ENCODE data around the gene TFDP1.

The TFDP1 gene

GRCh38 chr13:113639616-113640262 lies 55.2 kb downstream of the TFDP1 start:
- H3K9me3 ChIP-seq (ENCODE audit: control insufficient read depth, insufficient read depth, low read length) = peaks cover 18% of the 10 kb centered on the region
- no peak overlapping the region for H3K9ac ChIP-seq (ENCODE audit: low read depth, low read length)
- no peaks in the 10 kb centered on the region for H3K4me1 ChIP-seq (ENCODE audit: insufficient read depth, low read length)
- H3K36me3 ChIP-seq (ENCODE audit: insufficient read depth, low read length) = peaks cover 29% of the 10 kb centered on the region

- no peaks in the 10 kb centered on the region for H3K4me1 ChIP-seq (ENCODE audit: insufficient read depth, low read length)
- peaks cover 29% of the 10 kb centered on the region for H3K36me3 ChIP-seq (ENCODE audit: insufficient read depth, low read length)
- H3K9ac ChIP-seq (ENCODE audit: low read depth, low read length) = no peak overlapping the region
- peaks cover 21% of the 10 kb centered on the region for H3K9me3 ChIP-seq (ENCODE audit: control insufficient read depth, insufficient read depth, low read length)
Measured at GRCh38 chr13:113641426-113641825, 56.9 kb downstream of the TFDP1 start.

- Histone ChIP-seq H3K9ac (ENCODE audit: low read depth, low read length) (no peak overlapping the region), H3K36me3 (ENCODE audit: insufficient read depth, low read length) (peaks cover 21% of the 10 kb centered on the region), H3K9me3 (ENCODE audit: control insufficient read depth, insufficient read depth, low read length) (peaks cover 20% of the 10 kb centered on the region), H3K4me1 (ENCODE audit: insufficient read depth, low read length) (no peaks in the 10 kb centered on the region)
Measured at GRCh38 chr13:113642563-113642962, 58.0 kb downstream of the TFDP1 start.

GRCh38 chr13:113643593-113643992 lies 59.0 kb downstream of the TFDP1 start:
- no peaks in the 10 kb centered on the region for H3K4me1 ChIP-seq (ENCODE audit: insufficient read depth, low read length)
- no peak overlapping the region for H3K9ac ChIP-seq (ENCODE audit: low read depth, low read length)
- peaks cover 14% of the 10 kb centered on the region for H3K36me3 ChIP-seq (ENCODE audit: insufficient read depth, low read length)
- H3K9me3 ChIP-seq (ENCODE audit: control insufficient read depth, insufficient read depth, low read length) = peaks cover 17% of the 10 kb centered on the region

- Histone ChIP-seq H3K36me3 (ENCODE audit: insufficient read depth, low read length) (peaks cover 14% of the 10 kb centered on the region), H3K4me1 (ENCODE audit: insufficient read depth, low read length) (no peaks in the 10 kb centered on the region), H3K9me3 (ENCODE audit: control insufficient read depth, insufficient read depth, low read length) (peaks cover 10% of the 10 kb centered on the region), H3K9ac (ENCODE audit: low read depth, low read length) (no peak overlapping the region)
Measured at GRCh38 chr13:113644800-113645199, 60.2 kb downstream of the TFDP1 start.

- Histone ChIP-seq H3K9ac (ENCODE audit: low read depth, low read length) (no peak overlapping the region), H3K36me3 (ENCODE audit: insufficient read depth, low read length) (peaks cover 11% of the 10 kb centered on the region), H3K9me3 (ENCODE audit: control insufficient read depth, insufficient read depth, low read length) (peaks cover 8% of the 10 kb centered on the region), H3K4me1 (ENCODE audit: insufficient read depth, low read length) (no peaks in the 10 kb centered on the region)
Measured at GRCh38 chr13:113645329-113645728, 60.8 kb downstream of the TFDP1 start.

- no peaks in the 10 kb centered on the region for H3K4me1 ChIP-seq (ENCODE audit: insufficient read depth, low read length)
- H3K9ac ChIP-seq (ENCODE audit: low read depth, low read length) = no peak overlapping the region
- H3K36me3 ChIP-seq (ENCODE audit: insufficient read depth, low read length) = peaks cover 6% of the 10 kb centered on the region; the same call in 1 of the 2 replicates
- peaks cover 8% of the 10 kb centered on the region; the same call in 1 of the 2 replicates for H3K9me3 ChIP-seq (ENCODE audit: control insufficient read depth, insufficient read depth, low read length)
Measured at GRCh38 chr13:113646376-113646775, 61.8 kb downstream of the TFDP1 start.

- Histone ChIP-seq H3K9ac (ENCODE audit: low read depth, low read length) (no peak overlapping the region), H3K36me3 (ENCODE audit: insufficient read depth, low read length) (peaks cover 3% of the 10 kb centered on the region; the same call in 1 of the 2 replicates), H3K4me1 (ENCODE audit: insufficient read depth, low read length) (no peaks in the 10 kb centered on the region), H3K9me3 (ENCODE audit: control insufficient read depth, insufficient read depth, low read length) (peaks cover 5% of the 10 kb centered on the region; the same call in 1 of the 2 replicates)
Measured at GRCh38 chr13:113646921-113647340, 62.4 kb downstream of the TFDP1 start.

GRCh38 chr13:113647351-113648215 lies 63.0 kb downstream of the TFDP1 start:
- Histone ChIP-seq H3K9me3 (ENCODE audit: control insufficient read depth, insufficient read depth, low read length) (0 out of 2 replicates have a peak, but pooled peaks cover 2% of the 10 kb centered on the region), H3K4me1 (ENCODE audit: insufficient read depth, low read length) (no peaks in the 10 kb centered on the region), H3K36me3 (ENCODE audit: insufficient read depth, low read length) (no peaks in the 10 kb centered on the region), H3K9ac (ENCODE audit: low read depth, low read length) (no peak overlapping the region)

GRCh38 chr13:113648216-113648610 lies 63.7 kb downstream of the TFDP1 start:
- no peaks in the 10 kb centered on the region for H3K4me1 ChIP-seq (ENCODE audit: insufficient read depth, low read length)
- no peak overlapping the region for H3K9ac ChIP-seq (ENCODE audit: low read depth, low read length)
- H3K36me3 ChIP-seq (ENCODE audit: insufficient read depth, low read length) = no peaks in the 10 kb centered on the region
- H3K9me3 ChIP-seq (ENCODE audit: control insufficient read depth, insufficient read depth, low read length) = 0 out of 2 replicates have a peak, but pooled peaks cover 2% of the 10 kb centered on the region

GRCh38 chr13:113649212-113649611 lies 64.7 kb downstream of the TFDP1 start:
- Histone ChIP-seq H3K36me3 (ENCODE audit: insufficient read depth, low read length) (no peaks in the 10 kb centered on the region), H3K4me1 (ENCODE audit: insufficient read depth, low read length) (no peaks in the 10 kb centered on the region; the same call in 1 of the 2 replicates)

GRCh38 chr13:113650275-113650674 lies 65.7 kb downstream of the TFDP1 start:
- H3K4me1 ChIP-seq (ENCODE audit: insufficient read depth, low read length) = no peaks in the 10 kb centered on the region; the same call in 1 of the 2 replicates
- H3K36me3 ChIP-seq (ENCODE audit: insufficient read depth, low read length) = no peaks in the 10 kb centered on the region
- 0 out of 2 replicates have a peak, but pooled peaks cover 2% of the 10 kb centered on the region for H3K9me3 ChIP-seq (ENCODE audit: control insufficient read depth, insufficient read depth, low read length)
- no peak overlapping the region for H3K9ac ChIP-seq (ENCODE audit: low read depth, low read length)

More at GRCh38 chr13:113649212-113649611, 64.7 kb downstream of the TFDP1 start:
- 0 out of 2 replicates have a peak, but pooled peaks cover 2% of the 10 kb centered on the region for H3K9me3 ChIP-seq (ENCODE audit: control insufficient read depth, insufficient read depth, low read length)
- no peak overlapping the region for H3K9ac ChIP-seq (ENCODE audit: low read depth, low read length)

GRCh38 chr13:113650731-113651148 lies 66.2 kb downstream of the TFDP1 start:
- H3K9ac ChIP-seq (ENCODE audit: low read depth, low read length) = no peak overlapping the region
- H3K9me3 ChIP-seq (ENCODE audit: control insufficient read depth, insufficient read depth, low read length) = 0 out of 2 replicates have a peak, but pooled peaks cover 2% of the 10 kb centered on the region
- no peaks in the 10 kb centered on the region; the same call in 1 of the 2 replicates for H3K4me1 ChIP-seq (ENCODE audit: insufficient read depth, low read length)
- no peaks in the 10 kb centered on the region for H3K36me3 ChIP-seq (ENCODE audit: insufficient read depth, low read length)

GRCh38 chr13:113651511-113652403 lies 67.2 kb downstream of the TFDP1 start:
- no peak overlapping the region for H3K9ac ChIP-seq (ENCODE audit: low read depth, low read length)
- no peaks in the 10 kb centered on the region for H3K9me3 ChIP-seq (ENCODE audit: control insufficient read depth, insufficient read depth, low read length)
- no peaks in the 10 kb centered on the region; the same call in 1 of the 2 replicates for H3K4me1 ChIP-seq (ENCODE audit: insufficient read depth, low read length)
- no peaks in the 10 kb centered on the region for H3K36me3 ChIP-seq (ENCODE audit: insufficient read depth, low read length)

All from ES-I3 (cell line).